Calu3 (cell line): ENCODE results near the gene SLC26A8. TPM values are rescaled to one million over a fixed set of nuclear protein-coding genes. Genes with fewer than 3 reads are reported as not detected.
"Not testable (repeated sequence)": the region's sequence is repeated elsewhere in the genome, so short reads cannot be mapped to it uniquely, and the experiment has no call there.

ENCODE experiments used
- BruUV-seq: library from RNA; stranded (reverse); fragments of 400-500 nt; replicated peaks from 2 replicates; lab custom pipeline; 2021; lab: Mats Ljungman, UMichigan
- CTCF ChIA-PET: fragments of 300-600 bp; sonication (Branson Sonifier 250); formaldehyde crosslinking; loops from one replicate; lab custom pipeline; 2022; ENCODE audit warnings: antibody characterized with exemption; lab: Charles Lee
- DNase-seq: peaks from one replicate; pipeline ENCODE4 v3.0.0; 2022
- H3K27ac Mint-ChIP-seq: one replicate; pipeline ENCODE4 v1.8.0; 2022; ENCODE audit warnings: mixed read lengths; ENCODE audit not compliant: unreplicated experiment
- H3K27me3 Mint-ChIP-seq: one replicate; pipeline ENCODE4 v1.8.0; 2022; ENCODE audit warnings: mixed read lengths; ENCODE audit not compliant: unreplicated experiment
- H3K36me3 Mint-ChIP-seq: one replicate; pipeline ENCODE4 v1.8.0; 2022; ENCODE audit warnings: mild to moderate bottlenecking, moderate library complexity, mixed read lengths; ENCODE audit not compliant: insufficient read depth, unreplicated experiment
- H3K4me1 Mint-ChIP-seq: one replicate; pipeline ENCODE4 v1.8.0; 2022; ENCODE audit warnings: mild to moderate bottlenecking, low read depth, mixed read lengths; ENCODE audit not compliant: unreplicated experiment
- H3K4me3 Mint-ChIP-seq: one replicate; pipeline ENCODE4 v1.8.0; 2022; ENCODE audit warnings: mild to moderate bottlenecking, low read depth, moderate library complexity, mixed read lengths; ENCODE audit not compliant: unreplicated experiment
- H3K9me3 Mint-ChIP-seq: one replicate; pipeline ENCODE4 v1.8.0; 2022; ENCODE audit warnings: low read depth, mixed read lengths; ENCODE audit not compliant: unreplicated experiment
- intact Hi-C: fragments of 100-400 bp; cut with micrococcal nuclease; formaldehyde crosslinking; loops from one replicate; pipeline ENCODE4 v1.10.0; 2022; ENCODE audit not compliant: unreplicated experiment
- total RNA-seq: library from RNA; stranded (reverse); gene quantifications from 2 replicates; pipeline ENCODE4 v1.2.3, GENCODE V29; 2022
- TF ChIP-seq, protein P1 (sequence below): fragments of 200-600 bp; IDR thresholded peaks from one replicate; pipeline ENCODE4 v1.8.0; 2022; ENCODE audit warnings: antibody characterized with exemption; ENCODE audit not compliant: unreplicated experiment

SLC26A8 gene
- total RNA-seq, 1 experiment from 2014 or later, result not detected

DNA sequence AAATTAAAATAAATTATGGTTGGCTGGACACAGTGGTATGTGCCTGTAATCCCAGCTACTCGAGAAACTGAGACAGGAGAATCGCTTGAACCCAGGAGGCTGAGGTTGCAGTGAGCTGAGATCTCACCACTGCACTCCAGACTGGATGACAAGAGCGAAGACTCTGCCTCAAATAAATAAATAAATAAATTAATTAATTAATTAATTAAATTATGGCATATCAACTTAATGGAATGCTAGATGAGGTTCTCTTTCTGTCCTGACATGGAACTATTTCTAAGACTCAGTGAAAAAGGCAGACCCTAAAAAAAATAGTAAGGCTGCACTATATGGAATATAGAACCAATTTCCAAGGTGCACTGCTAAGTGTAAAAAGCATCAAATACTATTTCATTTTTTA is 108.4 kb downstream of the SLC26A8 start:
- CTCF ChIA-PET, result no interaction called here
- DNase-seq, result no peak
- Mint-ChIP-seq H3K27ac (no peak overlapping the region), H3K4me3 (no peak overlapping the region), H3K27me3 (no peaks in the 10 kb centered on the region), H3K4me1 (peaks cover 17% of the 10 kb centered on the region), H3K9me3 (no peaks in the 10 kb centered on the region), H3K36me3 (peaks cover 79% of the 10 kb centered on the region)
- intact Hi-C loops, result no loop called here
- TF ChIP-seq, protein P1, sequence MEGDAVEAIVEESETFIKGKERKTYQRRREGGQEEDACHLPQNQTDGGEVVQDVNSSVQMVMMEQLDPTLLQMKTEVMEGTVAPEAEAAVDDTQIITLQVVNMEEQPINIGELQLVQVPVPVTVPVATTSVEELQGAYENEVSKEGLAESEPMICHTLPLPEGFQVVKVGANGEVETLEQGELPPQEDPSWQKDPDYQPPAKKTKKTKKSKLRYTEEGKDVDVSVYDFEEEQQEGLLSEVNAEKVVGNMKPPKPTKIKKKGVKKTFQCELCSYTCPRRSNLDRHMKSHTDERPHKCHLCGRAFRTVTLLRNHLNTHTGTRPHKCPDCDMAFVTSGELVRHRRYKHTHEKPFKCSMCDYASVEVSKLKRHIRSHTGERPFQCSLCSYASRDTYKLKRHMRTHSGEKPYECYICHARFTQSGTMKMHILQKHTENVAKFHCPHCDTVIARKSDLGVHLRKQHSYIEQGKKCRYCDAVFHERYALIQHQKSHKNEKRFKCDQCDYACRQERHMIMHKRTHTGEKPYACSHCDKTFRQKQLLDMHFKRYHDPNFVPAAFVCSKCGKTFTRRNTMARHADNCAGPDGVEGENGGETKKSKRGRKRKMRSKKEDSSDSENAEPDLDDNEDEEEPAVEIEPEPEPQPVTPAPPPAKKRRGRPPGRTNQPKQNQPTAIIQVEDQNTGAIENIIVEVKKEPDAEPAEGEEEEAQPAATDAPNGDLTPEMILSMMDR, result no peak
- no TSS peak for BruUV-seq

DNA sequence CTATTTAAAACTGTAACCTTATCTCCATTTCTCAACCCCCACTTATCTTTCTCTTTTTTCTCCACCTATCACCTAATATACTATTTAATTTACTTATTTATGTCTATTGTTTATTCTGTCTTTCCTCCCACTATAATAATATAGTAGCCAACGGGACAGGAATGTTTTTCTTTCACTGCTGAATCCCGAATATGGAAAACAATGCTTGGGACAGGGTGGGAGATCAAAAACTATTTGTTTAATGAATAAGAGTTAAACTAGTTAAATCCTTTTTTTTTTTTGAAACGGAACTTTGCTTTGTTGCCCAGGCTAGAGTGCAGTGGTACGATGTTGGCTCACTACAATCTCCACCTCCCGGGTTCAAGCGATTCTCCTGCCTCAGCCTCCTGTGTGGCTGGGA is 109.9 kb downstream of the SLC26A8 start:
- Mint-ChIP-seq H3K4me1 (peaks cover 16% of the 10 kb centered on the region), H3K36me3 (peaks cover 78% of the 10 kb centered on the region), H3K4me3 (no peak overlapping the region), H3K27me3 (no peaks in the 10 kb centered on the region), H3K9me3 (no peaks in the 10 kb centered on the region), H3K27ac (no peak overlapping the region)
- TF ChIP-seq, protein P1, result no peak
- intact Hi-C loops, result no loop called here
- BruUV-seq, result no TSS peak
- no peak for DNase-seq
- CTCF ChIA-PET, result no interaction called here

DNA sequence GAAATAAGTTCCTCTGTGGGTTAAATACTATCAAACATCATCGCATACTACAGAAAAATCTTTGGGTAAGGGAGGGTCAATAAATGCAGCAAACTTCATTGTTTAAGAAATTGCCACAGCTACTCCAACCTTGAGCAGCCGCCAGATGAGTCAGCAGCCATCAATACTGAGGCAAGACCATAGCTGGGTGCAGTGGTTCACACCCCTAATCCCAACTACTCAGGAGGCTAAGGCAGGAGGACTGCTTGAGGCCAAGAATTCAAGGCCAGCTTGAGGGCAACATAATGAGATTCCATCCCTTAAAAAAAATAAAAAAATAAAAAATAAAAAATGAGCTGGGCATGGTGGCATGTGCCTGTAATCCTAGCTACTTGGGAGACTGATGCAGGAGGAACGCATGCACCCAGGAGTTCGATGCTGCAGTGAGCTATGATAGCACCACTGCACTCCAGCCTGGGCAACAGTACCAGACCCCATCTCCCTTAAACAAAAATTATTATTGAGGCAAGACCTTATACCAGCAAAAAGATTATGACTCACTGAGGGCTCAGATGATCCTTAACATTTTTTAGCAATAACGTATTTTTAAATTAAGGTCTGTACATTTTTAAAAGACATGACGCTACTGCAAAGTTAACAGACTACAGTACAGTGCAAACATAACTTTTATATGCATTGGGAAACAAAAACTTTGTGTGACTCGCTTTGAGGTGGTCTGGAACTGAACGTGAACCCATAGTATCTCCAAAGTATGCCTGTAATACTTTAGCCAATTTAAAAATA is 112.4 kb downstream of the SLC26A8 start:
- intact Hi-C loops, result no loop called here
- CTCF ChIA-PET, result interaction anchor here (0.6 kb wide), 1 partner anchor 78 kb away, joined by 4 read pairs; no protein-coding TSS in a partner anchor
- Mint-ChIP-seq H3K27me3 (no peaks in the 10 kb centered on the region), H3K4me3 (no peak overlapping the region), H3K4me1 (peaks cover 12% of the 10 kb centered on the region), H3K9me3 (peaks cover 9% of the 10 kb centered on the region), H3K36me3 (peaks cover 77% of the 10 kb centered on the region), H3K27ac (no peak overlapping the region)
- TF ChIP-seq, protein P1, result no peak
- DNase-seq, result peak; percentile 23
- BruUV-seq, result no TSS peak

DNA sequence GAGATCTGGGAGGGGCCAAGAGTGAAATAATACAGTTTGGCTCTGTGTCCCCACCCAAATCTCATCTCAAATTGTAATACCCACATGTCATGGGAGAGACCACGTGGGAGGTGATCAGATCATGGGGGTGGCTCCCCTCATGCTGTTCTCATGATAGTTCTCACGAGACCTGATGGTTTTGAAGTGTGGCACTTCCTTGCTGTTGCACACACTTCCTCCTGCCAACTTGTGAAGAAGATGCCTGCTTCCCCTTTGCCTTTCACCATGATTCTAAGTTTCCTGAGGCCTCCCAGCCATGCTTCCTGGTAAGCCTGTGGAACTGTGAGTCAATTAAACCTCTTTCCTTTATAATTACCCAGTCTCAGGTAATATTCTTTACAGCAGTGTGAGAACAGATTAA is 114.9 kb downstream of the SLC26A8 start:
- H3K4me3 Mint-ChIP-seq, H3K27me3 Mint-ChIP-seq, H3K9me3 Mint-ChIP-seq, DNase-seq, H3K4me1 Mint-ChIP-seq, CTCF ChIA-PET, H3K27ac Mint-ChIP-seq, BruUV-seq, intact Hi-C loops: not testable (repeated sequence)
- peaks cover 59% of the 10 kb centered on the region for H3K36me3 Mint-ChIP-seq

DNA sequence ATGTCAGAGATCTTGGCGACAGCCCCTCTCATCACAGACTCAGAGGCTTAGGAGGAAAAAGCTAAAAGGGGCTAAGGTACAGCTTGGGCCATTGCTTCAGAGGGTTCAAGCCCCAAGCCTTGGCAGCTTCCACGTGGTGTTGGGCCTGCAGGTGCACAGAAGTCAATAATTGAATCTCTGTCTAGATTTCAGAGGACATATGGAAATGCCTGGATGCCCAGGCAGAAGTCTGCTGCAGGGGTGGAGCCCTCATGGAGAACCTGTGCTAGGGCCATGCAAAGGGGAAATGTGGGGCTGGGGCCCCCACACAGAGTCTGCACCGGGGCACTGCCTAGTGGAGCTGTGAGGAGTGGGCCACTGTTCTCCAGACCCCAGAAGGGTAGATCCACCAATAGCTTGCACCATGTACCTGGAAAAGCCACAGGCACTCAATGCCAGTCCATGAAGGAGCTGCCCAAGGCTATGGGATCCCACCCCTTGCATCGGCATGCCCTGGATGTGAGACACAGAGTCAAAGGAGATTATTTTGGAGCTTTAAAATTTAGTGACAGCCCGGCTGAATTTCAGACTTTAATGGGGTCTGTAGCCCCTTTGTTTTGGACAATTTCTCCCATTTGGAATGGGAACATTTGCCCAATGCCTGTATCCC is 115.6 kb downstream of the SLC26A8 start:
- not testable (repeated sequence) for H3K4me1 Mint-ChIP-seq, BruUV-seq

More for the DNA sequence above, 115.6 kb downstream of the SLC26A8 start:
- peaks cover 59% of the 10 kb centered on the region for H3K36me3 Mint-ChIP-seq
- H3K27me3 Mint-ChIP-seq, intact Hi-C loops, H3K4me3 Mint-ChIP-seq, H3K9me3 Mint-ChIP-seq, CTCF ChIA-PET, H3K27ac Mint-ChIP-seq, DNase-seq: not testable (repeated sequence)
